Peyer's patch (tissue), 4 donors: ENCODE data around the gene SLC11A2.

Experiments
- CTCF ChIP-seq, 6 experiments: fragments of 450-650 bp in 4 of 6; fragments of 200-600 bp in 2 of 6; sonication (generic) in 1 of 6; IDR thresholded peaks; one replicate each; pipeline ENCODE4 v1.5.1; 2017 to 2019; ENCODE audit warnings: antibody characterized with exemption in 6 of 6, mild to moderate bottlenecking in 3 of 6, moderate library complexity in 1 of 6
- POLR2A ChIP-seq, 2 donors: fragments of 450-650 bp; IDR thresholded peaks; one replicate each; pipeline ENCODE4 v1.5.1; 2017; ENCODE audit warnings: antibody characterized with exemption in 2 of 2, mild to moderate bottlenecking in 2 of 2, moderate library complexity in 2 of 2

- no peak for TF ChIP-seq CTCF (IDR thresholded peaks at IDR 0.05)
- TF ChIP-seq POLR2A (IDR thresholded peaks at IDR 0.05) = no peak
These were observed 7.2 kb downstream of the SLC11A2 start for GRCh38 chr12:51018956-51019355.
